ENCODE results near the gene PFKFB4.
A peak's percentile ranks its signal among the peaks of the same experiment; 100 is the strongest.
"Not testable (repeated sequence)": the region's sequence is repeated elsewhere in the genome, so short reads cannot be mapped to it uniquely, and the experiment has no call there.

Gene PFKFB4

DNA sequence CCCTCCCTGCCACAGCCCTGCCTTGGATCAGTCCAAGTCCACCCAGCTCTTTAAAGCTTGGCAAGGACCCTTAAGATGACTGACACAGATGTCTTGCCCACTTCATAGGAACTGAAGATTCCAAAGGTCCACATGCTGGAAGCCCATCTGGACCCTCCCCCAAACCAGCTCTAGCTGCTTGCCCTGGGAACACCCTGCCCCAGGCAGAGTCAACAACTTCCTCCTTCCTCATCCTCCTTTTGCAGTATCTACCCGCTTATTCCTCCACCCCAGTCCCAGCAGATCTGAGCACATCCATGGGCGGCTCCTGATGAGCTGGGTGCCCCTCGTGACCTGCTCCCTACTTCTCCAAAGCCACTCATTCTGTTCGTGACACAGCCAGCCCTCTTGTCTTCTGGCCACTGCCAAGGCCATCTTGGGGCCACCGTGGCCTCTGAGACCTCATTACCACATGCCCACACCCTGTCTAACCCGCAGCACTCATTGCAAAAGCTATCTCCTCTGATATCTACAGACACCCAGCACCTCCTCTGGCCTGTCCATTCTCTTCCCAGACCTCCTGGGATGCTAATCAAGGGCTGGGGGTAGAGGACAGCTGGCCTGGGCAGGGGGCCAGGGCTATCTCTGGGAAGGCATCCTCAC is 2.0 kb upstream of the PFKFB4 start:
- Histone ChIP-seq H3K4me1 (ENCODE audit: control insufficient read depth, insufficient read depth, low read length) (peaks cover 25% of the 10 kb centered on the region), H3K9ac (ENCODE audit: low read depth, low read length) (no peak overlapping the region), H3K36me3 (ENCODE audit: control insufficient read depth, insufficient read depth, low read length) (0 out of 2 replicates have a peak, but pooled peaks cover 2% of the 10 kb centered on the region), H3K9me3 (ENCODE audit: control insufficient read depth, insufficient read depth, low read length) (no peaks in the 10 kb centered on the region), H3K27me3 (ENCODE audit: control insufficient read depth, insufficient read depth, low read length) (no peaks in the 10 kb centered on the region), H3K4me3 (ENCODE audit: low read depth, low read length) (no peak overlapping the region), H3K27ac (ENCODE audit: low read depth, low read length) (no peak overlapping the region)

DNA sequence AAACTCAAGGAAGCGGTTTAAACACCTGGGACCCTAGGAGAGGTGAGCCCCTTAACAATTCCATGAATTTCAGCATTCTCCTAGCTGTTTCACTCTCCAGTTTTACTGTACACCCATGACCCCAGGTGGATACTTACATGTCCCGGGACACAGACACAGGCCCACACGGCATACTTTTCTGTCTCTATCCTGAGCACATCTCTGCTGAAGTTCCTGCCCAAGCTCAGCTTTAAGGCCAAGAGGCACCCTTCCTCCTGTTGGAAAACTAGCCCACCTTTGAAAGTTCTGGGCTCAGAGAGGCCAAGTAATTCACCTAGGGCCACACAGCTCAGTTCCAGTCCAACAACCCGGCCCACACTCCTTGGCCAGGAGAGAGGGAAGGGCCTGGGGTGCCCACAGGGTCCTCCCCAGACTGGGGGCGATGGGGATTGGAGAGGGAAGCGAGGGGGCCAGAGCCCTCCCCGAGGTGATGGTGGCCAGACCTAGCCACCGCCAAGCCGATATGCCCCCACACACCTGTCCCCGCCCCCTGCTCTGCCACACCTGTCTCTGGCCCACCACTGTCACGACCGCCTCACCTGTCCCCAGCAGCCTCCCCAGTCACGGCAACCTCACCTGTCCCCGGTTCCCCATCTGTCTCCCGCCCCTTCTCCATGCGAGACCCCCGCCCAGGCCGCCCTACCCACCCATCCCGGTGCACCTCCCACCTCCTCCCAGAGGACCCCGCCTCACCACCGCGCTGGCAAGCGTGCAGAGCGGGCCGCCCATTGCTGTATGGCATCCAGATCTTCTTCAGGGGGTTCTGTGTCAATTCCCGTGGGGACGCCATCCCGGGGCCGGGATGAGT is 431 bp downstream of the PFKFB4 start:
- Histone ChIP-seq H3K9me3 (ENCODE audit: control insufficient read depth, insufficient read depth, low read length) (no peaks in the 10 kb centered on the region), H3K27ac (ENCODE audit: low read depth, low read length) (peak overlapping the region; percentile 3), H3K36me3 (ENCODE audit: control insufficient read depth, insufficient read depth, low read length) (peaks cover 5% of the 10 kb centered on the region; the same call in 1 of the 2 replicates), H3K4me3 (ENCODE audit: low read depth, low read length) (peak overlapping the region; percentile 72), H3K27me3 (ENCODE audit: control insufficient read depth, insufficient read depth, low read length) (no peaks in the 10 kb centered on the region), H3K9ac (ENCODE audit: low read depth, low read length) (no peak overlapping the region), H3K4me1 (ENCODE audit: control insufficient read depth, insufficient read depth, low read length) (peaks cover 13% of the 10 kb centered on the region)

DNA sequence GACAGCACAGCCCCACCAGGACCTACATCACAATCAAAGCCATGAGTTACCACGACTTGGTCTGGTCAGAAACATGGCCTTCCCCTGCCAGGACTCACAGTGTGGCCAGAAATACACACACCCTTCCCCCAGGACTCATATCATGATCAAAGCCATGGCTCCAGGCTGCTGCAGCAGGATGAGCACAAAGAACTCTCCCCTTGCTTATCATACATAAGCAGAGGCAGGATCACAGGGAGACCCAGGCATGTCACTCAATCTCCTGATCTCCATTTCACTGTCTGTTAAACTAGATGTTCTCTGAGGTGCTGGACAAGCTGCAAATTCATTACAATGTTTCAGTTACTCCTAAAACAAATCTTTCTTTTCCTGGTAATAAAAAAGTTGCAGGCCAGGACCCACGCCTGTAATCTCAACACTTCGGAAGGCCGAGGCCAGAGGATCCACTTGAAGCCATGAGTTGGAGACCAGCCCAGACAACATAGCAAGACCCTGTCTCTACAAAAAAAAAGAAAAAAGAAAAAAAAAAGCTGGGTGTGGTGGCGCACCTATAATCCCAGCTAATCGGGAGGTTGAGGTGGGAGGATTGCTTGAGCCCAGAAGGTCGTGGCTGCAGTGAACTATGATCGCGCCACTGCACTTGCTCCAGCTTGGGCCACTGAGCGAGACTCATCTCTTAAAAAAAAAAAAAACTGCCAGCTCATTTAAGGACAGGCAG is 1.2 kb downstream of the PFKFB4 start:
- no peaks in the 10 kb centered on the region for H3K9me3 ChIP-seq (ENCODE audit: control insufficient read depth, insufficient read depth, low read length)
- H3K4me3 ChIP-seq (ENCODE audit: low read depth, low read length), result peak overlapping the region; percentile 72
- H3K36me3 ChIP-seq (ENCODE audit: control insufficient read depth, insufficient read depth, low read length), result peaks cover 5% of the 10 kb centered on the region; the same call in 1 of the 2 replicates
- no peak overlapping the region for H3K27ac ChIP-seq (ENCODE audit: low read depth, low read length)
- no peak overlapping the region for H3K9ac ChIP-seq (ENCODE audit: low read depth, low read length)
- no peaks in the 10 kb centered on the region for H3K27me3 ChIP-seq (ENCODE audit: control insufficient read depth, insufficient read depth, low read length)
- H3K4me1 ChIP-seq (ENCODE audit: control insufficient read depth, insufficient read depth, low read length), result peaks cover 7% of the 10 kb centered on the region

DNA sequence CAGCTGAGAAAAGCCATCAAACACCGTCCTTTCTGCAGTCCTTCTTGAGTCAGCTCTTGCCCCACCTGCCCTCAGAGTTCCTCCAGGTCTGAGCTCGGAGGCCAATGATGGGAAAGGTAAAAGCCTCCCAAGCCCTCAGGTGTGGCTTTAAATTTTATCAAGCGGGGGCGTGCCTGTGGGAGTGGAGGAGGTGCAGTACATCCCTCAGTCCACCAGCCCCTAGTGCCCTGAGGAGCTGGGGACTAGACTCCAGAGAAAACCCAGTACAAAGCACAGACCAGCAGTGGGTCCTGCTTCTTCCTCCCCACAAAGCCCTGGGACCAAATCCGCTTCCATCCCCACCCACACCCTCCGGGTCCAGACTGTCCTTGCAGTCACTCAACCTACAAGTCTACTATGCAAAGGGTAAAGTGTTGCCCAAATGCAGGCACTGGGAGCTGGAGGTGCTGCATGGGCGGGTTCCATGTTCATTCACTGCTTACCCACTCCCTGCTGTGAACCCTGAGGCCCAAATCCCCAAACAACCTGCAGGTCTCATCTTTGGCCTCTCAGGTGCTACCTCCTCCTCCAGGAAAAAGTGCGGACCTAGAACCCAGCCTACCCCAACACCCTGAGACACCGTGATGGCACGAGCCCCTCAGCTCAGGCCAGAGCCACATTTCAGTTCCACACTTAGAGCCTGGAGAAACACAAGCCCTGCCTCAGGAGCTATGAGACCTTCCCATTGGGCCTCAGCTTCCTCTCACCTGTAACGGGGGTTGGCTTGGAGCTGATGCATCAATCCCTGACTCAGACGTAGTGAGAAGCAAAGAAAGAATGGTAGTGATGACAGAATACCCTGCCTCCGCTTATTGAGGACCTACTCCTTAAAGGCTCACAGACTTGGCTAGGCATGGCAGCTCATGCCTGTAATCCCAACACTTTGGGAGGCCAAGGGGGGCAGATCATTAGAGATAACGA is 2.4 kb downstream of the PFKFB4 start:
- Histone ChIP-seq H3K27ac (ENCODE audit: low read depth, low read length) (no peak overlapping the region), H3K9me3 (ENCODE audit: control insufficient read depth, insufficient read depth, low read length) (no peaks in the 10 kb centered on the region), H3K9ac (ENCODE audit: low read depth, low read length) (no peak overlapping the region), H3K27me3 (ENCODE audit: control insufficient read depth, insufficient read depth, low read length) (no peaks in the 10 kb centered on the region), H3K36me3 (ENCODE audit: control insufficient read depth, insufficient read depth, low read length) (peaks cover 11% of the 10 kb centered on the region; the same call in 1 of the 2 replicates), H3K4me3 (ENCODE audit: low read depth, low read length) (no peak overlapping the region), H3K4me1 (ENCODE audit: control insufficient read depth, insufficient read depth, low read length) (peaks cover 7% of the 10 kb centered on the region)

DNA sequence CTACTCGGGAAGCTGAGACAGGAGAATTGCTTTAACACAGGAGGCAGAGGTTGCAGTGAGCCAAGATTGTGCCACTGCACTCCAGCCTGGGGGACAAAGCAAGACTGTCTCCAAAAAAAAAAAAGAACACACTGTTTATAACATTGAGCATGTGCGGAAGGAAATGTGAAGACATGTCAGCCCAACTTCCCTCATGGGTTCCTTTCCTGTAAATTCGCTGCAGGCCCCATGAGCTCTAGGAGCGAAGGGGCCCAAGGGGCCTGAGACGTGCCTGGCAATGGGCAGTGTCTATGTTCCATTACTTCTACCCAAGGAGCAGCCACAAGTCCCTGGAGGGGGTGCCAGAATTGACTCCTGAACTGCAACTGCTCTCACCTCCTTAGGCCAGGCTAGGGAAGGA is 3.2 kb downstream of the PFKFB4 start:
- peaks cover 13% of the 10 kb centered on the region; the same call in 1 of the 2 replicates for H3K36me3 ChIP-seq (ENCODE audit: control insufficient read depth, insufficient read depth, low read length)
- H3K27ac ChIP-seq (ENCODE audit: low read depth, low read length), result no peak overlapping the region
- no peak overlapping the region for H3K4me3 ChIP-seq (ENCODE audit: low read depth, low read length)
- no peak overlapping the region for H3K9ac ChIP-seq (ENCODE audit: low read depth, low read length)
- peaks cover 7% of the 10 kb centered on the region for H3K4me1 ChIP-seq (ENCODE audit: control insufficient read depth, insufficient read depth, low read length)
- no peaks in the 10 kb centered on the region for H3K27me3 ChIP-seq (ENCODE audit: control insufficient read depth, insufficient read depth, low read length)
- H3K9me3 ChIP-seq (ENCODE audit: control insufficient read depth, insufficient read depth, low read length), result no peaks in the 10 kb centered on the region

DNA sequence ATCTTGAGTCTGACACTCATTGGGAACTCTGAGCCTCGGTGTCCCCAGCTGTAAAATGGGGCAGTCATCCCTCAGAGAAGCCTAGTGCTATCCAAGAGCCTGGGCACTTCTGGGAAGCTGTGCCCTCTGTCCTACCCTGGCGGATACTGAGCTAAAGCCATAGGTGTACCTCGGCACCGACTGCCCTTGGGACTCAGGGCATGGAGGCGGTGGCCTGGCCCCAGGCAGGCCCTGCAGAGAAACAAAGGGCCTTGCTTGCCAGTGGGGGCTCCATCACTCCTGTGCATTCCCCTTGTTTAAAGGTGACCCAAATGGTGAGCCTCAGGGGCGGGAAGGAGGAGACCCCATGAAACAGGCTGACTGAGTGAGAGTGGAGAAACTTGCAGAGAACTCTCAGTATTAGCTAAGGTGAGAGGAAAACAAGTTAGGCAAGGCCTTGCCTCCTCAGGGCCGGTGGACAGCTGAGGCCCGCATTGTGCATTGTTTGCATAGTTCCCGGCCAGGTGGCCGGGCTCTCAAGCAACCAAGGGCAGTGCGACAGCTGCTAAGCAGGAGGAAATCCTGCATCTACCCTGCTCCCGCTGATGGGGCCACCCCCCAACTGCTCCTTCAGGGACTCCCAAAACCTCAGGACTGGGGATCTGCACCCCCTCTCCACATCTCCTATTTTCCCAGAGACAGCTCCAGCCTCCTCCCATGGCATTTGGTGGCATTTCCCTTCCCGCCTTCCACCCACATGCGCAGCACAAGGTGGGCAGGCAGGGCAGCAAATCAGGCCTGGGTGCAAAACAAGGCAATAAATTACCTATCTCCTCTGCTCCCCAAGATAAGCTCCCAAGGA is 4.3 kb downstream of the PFKFB4 start:
- H3K9ac ChIP-seq (ENCODE audit: low read depth, low read length), result no peak overlapping the region
- H3K36me3 ChIP-seq (ENCODE audit: control insufficient read depth, insufficient read depth, low read length), result peaks cover 21% of the 10 kb centered on the region
- H3K27ac ChIP-seq (ENCODE audit: low read depth, low read length), result no peak overlapping the region
- no peaks in the 10 kb centered on the region for H3K27me3 ChIP-seq (ENCODE audit: control insufficient read depth, insufficient read depth, low read length)
- peaks cover 7% of the 10 kb centered on the region for H3K4me1 ChIP-seq (ENCODE audit: control insufficient read depth, insufficient read depth, low read length)
- H3K4me3 ChIP-seq (ENCODE audit: low read depth, low read length), result no peak overlapping the region
- no peaks in the 10 kb centered on the region for H3K9me3 ChIP-seq (ENCODE audit: control insufficient read depth, insufficient read depth, low read length)

DNA sequence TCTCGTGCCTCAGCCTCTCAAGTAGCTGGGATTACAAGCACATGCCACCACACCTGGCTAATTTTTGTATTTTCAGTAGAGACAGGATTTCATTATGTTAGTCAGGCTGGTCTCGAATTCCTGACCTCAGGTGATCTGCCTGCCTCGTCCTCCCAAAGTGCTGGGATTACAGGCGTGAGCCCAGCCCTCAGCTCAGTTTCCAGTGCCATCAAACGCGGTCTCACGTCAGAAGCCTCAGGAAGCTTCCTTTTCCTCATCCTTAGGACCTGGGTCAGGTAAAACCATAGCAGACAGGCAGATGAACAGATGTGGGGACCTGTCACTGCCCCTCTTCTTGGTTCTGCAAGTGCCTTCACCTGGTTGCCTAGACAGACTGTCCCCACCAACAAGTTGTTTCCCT is 5.0 kb downstream of the PFKFB4 start:
- H3K27me3 ChIP-seq (ENCODE audit: control insufficient read depth, insufficient read depth, low read length); H3K9ac ChIP-seq (ENCODE audit: low read depth, low read length); H3K4me1 ChIP-seq (ENCODE audit: control insufficient read depth, insufficient read depth, low read length); H3K4me3 ChIP-seq (ENCODE audit: low read depth, low read length); H3K27ac ChIP-seq (ENCODE audit: low read depth, low read length); H3K9me3 ChIP-seq (ENCODE audit: control insufficient read depth, insufficient read depth, low read length): not testable (repeated sequence)
- H3K36me3 ChIP-seq (ENCODE audit: control insufficient read depth, insufficient read depth, low read length), result peaks cover 28% of the 10 kb centered on the region

DNA sequence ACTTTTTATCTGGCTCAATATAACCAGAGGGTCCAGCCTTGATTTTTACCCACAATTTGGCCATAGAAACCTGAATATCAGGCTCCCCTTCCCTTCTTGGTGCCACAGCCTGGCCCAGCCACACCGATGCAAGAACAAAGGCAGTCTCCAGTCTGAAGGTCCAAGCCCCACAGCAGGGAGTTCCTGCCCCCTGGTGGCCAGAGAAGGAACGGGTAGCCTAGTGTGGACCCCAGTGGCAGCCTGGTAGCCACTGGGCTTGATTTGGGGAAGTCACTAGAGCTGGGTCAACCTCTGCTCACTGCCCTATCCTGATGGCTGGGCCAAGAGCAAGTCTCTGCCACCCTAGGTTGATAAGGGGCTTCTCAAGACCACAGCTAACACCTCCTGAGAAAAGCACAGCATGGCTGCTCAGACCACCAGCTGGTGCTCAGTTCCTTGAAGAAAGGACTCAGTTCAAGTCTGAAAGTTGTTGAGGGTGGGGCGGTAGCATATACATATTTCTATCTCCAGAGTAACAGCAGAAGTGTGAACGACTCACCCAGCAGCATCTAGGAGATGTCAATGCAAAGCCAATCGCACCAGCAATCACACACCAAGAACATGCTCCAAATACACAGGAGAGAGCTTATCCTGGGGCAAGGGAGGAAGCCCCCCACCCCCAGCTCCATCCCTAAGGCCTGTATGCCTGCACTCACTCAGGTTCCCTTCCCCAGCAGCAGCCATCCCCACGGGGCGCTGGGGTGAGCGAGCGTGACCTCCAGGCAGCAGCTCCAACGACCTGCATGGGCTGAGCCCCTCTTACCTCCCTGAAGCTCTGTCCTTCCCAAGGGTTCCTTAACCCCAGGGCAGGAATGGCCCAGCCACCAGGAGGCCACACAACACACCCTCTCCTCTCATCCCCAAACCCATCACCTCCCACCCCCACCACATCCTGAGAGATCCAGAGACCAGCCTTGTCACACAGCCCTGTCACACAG is 7.6 kb downstream of the PFKFB4 start:
- H3K4me3 ChIP-seq (ENCODE audit: low read depth, low read length), result no peak overlapping the region
- no peaks in the 10 kb centered on the region for H3K9me3 ChIP-seq (ENCODE audit: control insufficient read depth, insufficient read depth, low read length)
- H3K4me1 ChIP-seq (ENCODE audit: control insufficient read depth, insufficient read depth, low read length), result no peaks in the 10 kb centered on the region
- H3K9ac ChIP-seq (ENCODE audit: low read depth, low read length), result no peak overlapping the region
- H3K27ac ChIP-seq (ENCODE audit: low read depth, low read length), result no peak overlapping the region
- H3K36me3 ChIP-seq (ENCODE audit: control insufficient read depth, insufficient read depth, low read length), result peaks cover 36% of the 10 kb centered on the region
- H3K27me3 ChIP-seq (ENCODE audit: control insufficient read depth, insufficient read depth, low read length), result no peaks in the 10 kb centered on the region

DNA sequence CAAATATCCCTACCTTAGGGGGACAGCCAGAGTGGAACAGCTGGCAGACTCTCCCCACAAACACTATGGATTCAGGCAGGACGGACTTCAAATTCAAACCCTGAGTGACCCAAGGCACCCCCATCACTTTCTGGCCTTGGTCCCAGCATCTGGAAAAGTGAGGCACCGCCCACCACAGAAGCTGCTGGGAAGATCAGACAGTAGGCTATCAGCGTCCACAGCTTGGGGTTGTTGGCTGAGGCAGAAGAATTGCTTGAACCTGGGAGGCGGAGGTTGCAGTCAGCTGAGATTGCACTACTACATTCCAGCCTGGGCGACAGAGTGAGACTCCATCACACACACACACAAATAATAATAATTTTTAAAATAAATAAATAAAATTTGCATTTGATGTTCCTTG is 8.5 kb downstream of the PFKFB4 start:
- H3K9ac ChIP-seq (ENCODE audit: low read depth, low read length), result no peak overlapping the region
- no peaks in the 10 kb centered on the region for H3K9me3 ChIP-seq (ENCODE audit: control insufficient read depth, insufficient read depth, low read length)
- no peak overlapping the region for H3K27ac ChIP-seq (ENCODE audit: low read depth, low read length)
- H3K4me3 ChIP-seq (ENCODE audit: low read depth, low read length), result no peak overlapping the region
- peaks cover 35% of the 10 kb centered on the region for H3K36me3 ChIP-seq (ENCODE audit: control insufficient read depth, insufficient read depth, low read length)
- no peaks in the 10 kb centered on the region for H3K27me3 ChIP-seq (ENCODE audit: control insufficient read depth, insufficient read depth, low read length)
- H3K4me1 ChIP-seq (ENCODE audit: control insufficient read depth, insufficient read depth, low read length), result no peaks in the 10 kb centered on the region

Data from HUES48 (cell line).